ENCODE data around the gene C1orf185.
A peak's percentile ranks its signal among the peaks of the same experiment; 100 is the strongest.
"Not testable (repeated sequence)": the region's sequence is repeated elsewhere in the genome, so short reads cannot be mapped to it uniquely, and the experiment has no call there.

C1orf185 gene

DNA sequence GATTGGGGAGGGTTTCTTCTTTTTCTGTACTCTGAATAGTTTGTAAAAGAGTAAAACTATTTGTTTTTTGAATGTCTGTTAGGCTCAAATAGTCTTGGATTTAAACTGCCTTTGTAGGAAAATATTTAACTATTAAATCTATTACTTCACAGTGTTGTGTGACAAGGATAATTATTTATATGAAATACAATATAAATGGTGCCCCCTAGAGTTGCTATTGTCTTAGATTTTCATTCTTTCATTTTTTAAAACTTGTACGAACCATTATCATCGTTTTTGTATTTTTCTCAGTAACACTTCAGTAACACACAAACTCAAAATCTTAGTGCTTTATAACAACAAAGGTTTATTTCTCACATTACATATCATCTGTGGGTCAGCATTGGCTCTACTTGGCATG is 37.4 kb downstream of the C1orf185 start:
- no peak for DNase-seq

GRCh38 chr1:51147394-51147793 is 45.4 kb downstream of the C1orf185 start:
- DNase-seq, result no peak

GRCh38 chr1:51154776-51155175 is 52.7 kb downstream of the C1orf185 start:
- no peak for DNase-seq

GRCh38 chr1:51156752-51157151 is 54.7 kb downstream of the C1orf185 start:
- DNase-seq, result no peak

DNA sequence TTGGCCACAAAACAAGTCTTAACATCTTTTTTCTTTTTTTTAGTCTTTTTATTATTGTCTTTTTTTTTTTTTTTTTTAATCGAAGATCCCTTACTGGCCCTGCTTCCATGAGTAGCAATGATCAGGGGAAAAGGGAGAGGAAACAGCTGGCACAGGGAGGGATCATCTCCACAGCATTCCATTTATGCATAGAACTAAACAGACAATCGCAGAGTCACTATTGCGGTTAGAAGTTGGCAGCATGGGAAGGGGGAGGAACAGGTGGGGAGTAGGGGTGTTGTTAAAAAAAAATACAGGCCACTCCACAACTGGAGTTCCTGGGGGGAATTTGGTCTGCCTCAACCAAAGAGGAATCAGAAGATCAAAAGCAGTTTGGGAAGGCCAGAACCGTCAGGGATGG is 55.4 kb downstream of the C1orf185 start:
- no peak for DNase-seq

DNA sequence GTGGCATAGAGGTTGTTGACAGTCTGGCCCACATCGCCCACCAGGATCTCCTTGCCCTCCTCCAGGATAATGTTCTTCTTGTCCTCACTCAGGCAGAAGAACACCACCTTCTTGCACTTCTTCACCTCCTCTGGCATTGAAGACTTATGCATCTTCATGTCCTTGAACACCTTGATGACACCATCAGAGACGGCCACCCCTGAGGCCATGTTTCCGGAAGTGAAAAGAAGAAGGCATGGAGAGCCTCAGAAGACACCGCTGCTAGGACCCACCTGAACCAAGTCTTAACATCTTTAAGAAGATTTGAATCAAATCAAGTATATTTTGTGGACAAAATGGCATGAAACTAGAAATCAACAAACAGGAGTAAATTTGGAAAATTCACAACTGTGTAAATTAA is 56.2 kb downstream of the C1orf185 start:
- DNase-seq, result no peak

DNA sequence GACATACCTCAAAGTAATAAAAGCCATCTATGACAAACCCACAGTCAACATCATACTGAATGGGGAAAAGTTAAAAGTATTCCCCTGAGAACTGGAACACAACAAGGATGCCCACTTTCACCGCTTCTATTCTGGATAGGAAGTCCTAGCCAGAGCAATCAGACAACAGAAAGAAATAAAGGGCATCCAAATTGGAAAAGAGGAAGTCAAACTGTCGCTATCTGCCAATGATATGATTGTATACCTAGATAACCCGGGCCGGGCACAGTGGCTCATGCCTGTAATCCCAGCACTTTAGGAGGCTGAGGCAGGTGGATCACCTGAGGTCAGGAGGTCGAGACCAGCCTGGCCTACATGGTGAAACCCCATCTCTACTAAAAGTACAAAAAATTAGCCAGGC is 60.5 kb downstream of the C1orf185 start:
- not testable (repeated sequence) for DNase-seq

- no peak for DNase-seq
These were observed 63.5 kb downstream of the C1orf185 start for GRCh38 chr1:51165540-51165939.

- DNase-seq, result no peak
These were observed 66.3 kb downstream of the C1orf185 start for GRCh38 chr1:51168266-51168845.

- no peak for DNase-seq
These were observed 66.9 kb downstream of the C1orf185 start for GRCh38 chr1:51168936-51169335.

GRCh38 chr1:51170342-51170741 is 68.3 kb downstream of the C1orf185 start:
- DNase-seq, result no peak

- DNase-seq, result no peak
These were observed 70.8 kb downstream of the C1orf185 start for GRCh38 chr1:51172811-51173210.

GRCh38 chr1:51175278-51175677 is 73.2 kb downstream of the C1orf185 start:
- DNase-seq, result no peak

DNA sequence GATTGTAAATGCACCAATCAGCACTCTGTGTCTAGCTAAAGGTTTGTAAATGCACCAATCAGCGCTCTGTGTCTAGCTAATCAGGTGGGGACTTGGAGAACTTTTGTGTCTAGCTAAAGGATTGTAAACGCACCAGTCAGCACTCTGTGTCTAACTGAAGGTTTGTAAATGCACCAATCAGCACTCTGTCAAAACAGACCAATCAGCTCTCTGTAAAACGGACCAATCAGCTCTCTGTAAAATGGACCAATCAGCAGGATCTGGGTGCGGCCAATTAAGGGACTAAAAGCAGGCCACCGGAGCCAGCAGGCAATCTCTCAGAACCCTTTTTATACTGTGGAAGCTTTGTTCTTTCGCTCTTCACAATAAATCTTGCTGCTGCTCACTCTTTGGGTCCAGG is 76.0 kb downstream of the C1orf185 start:
- DNase-seq, result not testable (repeated sequence)

- DNase-seq, result no peak
These were observed 86.2 kb downstream of the C1orf185 start for GRCh38 chr1:51188230-51188629.

GRCh38 chr1:51189421-51190073 is 87.5 kb downstream of the C1orf185 start:
- peak; percentile 7 to 15 for DNase-seq

- no peak for DNase-seq
These were observed 88.9 kb downstream of the C1orf185 start for GRCh38 chr1:51190961-51191360.

- peak; percentile 19 to 42 for DNase-seq
These were observed 90.3 kb downstream of the C1orf185 start for GRCh38 chr1:51192213-51192843.

DNA sequence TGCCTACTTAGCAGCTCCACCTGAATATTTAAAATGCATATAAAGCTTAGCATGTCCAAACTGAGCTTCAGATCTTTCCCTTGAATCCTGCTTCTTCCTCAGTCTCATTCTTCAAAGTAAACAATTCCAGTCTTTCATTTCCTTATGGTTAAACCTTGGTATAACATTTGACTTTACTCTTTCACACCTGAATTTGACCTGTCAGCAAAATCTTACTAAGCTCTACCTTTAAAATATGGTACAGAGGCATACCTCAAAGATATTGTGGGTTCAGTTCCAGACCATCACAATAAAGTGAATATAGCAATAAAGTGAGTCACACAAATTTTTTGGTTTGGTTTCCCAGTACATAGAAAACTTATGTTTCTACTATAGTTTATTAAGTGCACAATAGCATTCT is 91.5 kb downstream of the C1orf185 start:
- no peak for DNase-seq
